ENCODE data around the gene HMGXB3. TPM values are rescaled to one million over a fixed set of nuclear protein-coding genes. Genes with fewer than 3 reads are reported as not detected.

The HMGXB3 gene
- total RNA-seq, 2 experiments from 2014 or later: 27.4 to 29.3 TPM

DNA sequence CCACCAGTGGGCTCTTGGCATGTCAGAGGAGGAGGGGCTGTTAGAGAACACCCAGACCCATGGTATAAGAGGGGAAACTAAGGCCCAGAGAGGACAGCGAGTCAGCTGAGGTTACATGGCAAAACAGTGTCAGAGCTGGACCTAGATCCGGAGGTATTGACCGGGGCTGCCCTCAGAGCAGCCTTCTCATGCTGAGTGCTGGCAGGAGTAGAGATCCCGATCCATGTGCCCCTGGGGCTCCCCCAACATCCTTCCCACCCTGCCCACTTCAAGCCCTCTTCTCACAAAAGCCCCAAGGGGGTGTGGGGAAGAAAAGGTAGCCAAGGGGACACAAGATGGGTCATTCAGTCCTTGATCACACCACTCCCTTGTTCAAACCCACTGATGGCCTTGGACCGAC is 65.9 kb downstream of the HMGXB3 start:
- no peaks in the 10 kb centered on the region for H3K36me3 ChIP-seq (ENCODE audit: insufficient read depth, low read length)
- POLR2A ChIA-PET: no interaction called here
- H3K9me3 ChIP-seq (ENCODE audit: control insufficient read depth in 1 of 2, insufficient read depth in 1 of 2, low read length in 2 of 2): no peaks in the 10 kb centered on the region
- no peaks in the 10 kb centered on the region for H3K4me1 Mint-ChIP-seq (ENCODE audit: low read depth)
- intact Hi-C loops (cut with DNase I, micrococcal nuclease): no loop called here
- no peaks in the 10 kb centered on the region for H3K36me3 Mint-ChIP-seq (ENCODE audit: low read depth)
- H3K27ac Mint-ChIP-seq: no peak overlapping the region
- ATAC-seq (ENCODE audit: poor library complexity) (no peak), DNase-seq (no peak)
- TF ChIP-seq, protein P1, sequence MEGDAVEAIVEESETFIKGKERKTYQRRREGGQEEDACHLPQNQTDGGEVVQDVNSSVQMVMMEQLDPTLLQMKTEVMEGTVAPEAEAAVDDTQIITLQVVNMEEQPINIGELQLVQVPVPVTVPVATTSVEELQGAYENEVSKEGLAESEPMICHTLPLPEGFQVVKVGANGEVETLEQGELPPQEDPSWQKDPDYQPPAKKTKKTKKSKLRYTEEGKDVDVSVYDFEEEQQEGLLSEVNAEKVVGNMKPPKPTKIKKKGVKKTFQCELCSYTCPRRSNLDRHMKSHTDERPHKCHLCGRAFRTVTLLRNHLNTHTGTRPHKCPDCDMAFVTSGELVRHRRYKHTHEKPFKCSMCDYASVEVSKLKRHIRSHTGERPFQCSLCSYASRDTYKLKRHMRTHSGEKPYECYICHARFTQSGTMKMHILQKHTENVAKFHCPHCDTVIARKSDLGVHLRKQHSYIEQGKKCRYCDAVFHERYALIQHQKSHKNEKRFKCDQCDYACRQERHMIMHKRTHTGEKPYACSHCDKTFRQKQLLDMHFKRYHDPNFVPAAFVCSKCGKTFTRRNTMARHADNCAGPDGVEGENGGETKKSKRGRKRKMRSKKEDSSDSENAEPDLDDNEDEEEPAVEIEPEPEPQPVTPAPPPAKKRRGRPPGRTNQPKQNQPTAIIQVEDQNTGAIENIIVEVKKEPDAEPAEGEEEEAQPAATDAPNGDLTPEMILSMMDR (IDR thresholded peaks at IDR 0.05): no peak
- CTCF ChIA-PET: no interaction called here
- no peaks in the 10 kb centered on the region for H3K9me3 Mint-ChIP-seq
- no peak overlapping the region for H3K27ac ChIP-seq (ENCODE audit: low read depth in 1 of 2, low read length in 2 of 2)
- H3K27me3 ChIP-seq (ENCODE audit: control insufficient read depth in 1 of 2, insufficient read depth in 2 of 2, low read length in 2 of 2): peaks cover 0 to 2% of the 10 kb centered on the region in 2 experiments
- H3K4me3 ChIP-seq (ENCODE audit: low read length): no peak overlapping the region
- no peaks in the 10 kb centered on the region for H3K27me3 Mint-ChIP-seq
- H3K4me1 ChIP-seq (ENCODE audit: insufficient read depth, low read length): peaks cover 6% of the 10 kb centered on the region
- no peak overlapping the region for H3K4me3 Mint-ChIP-seq

DNA sequence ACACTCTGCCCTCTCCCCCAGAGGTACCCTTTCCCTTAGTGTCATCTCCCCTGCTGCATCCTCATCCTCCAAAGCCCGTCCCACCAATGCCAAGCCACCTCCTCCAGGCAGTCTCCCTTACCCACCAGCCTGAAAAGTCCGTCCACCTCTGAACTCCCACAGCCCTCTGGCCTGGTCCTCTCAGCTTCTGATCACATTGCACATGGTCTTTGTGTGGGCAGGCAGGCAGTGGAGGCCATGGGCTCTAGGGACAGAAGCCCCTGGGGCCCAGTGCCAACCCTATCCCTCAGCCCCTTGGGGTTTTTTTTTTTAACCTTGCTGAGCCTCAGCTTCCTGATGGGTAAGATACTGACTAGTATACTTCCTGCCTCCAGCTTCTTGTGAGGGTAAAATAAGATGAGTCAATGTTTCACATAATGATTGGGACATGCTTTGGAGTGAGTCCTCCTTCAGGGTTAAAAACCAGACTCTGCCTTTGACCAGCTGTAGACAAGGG is 66.4 kb downstream of the HMGXB3 start:
- Mint-ChIP-seq H3K4me3 (no peak overlapping the region), H3K27ac (no peak overlapping the region), H3K9me3 (no peaks in the 10 kb centered on the region), H3K4me1 (ENCODE audit: low read depth) (no peaks in the 10 kb centered on the region), H3K36me3 (ENCODE audit: low read depth) (no peaks in the 10 kb centered on the region), H3K27me3 (no peaks in the 10 kb centered on the region)
- H3K27me3 ChIP-seq (ENCODE audit: control insufficient read depth in 1 of 2, insufficient read depth in 2 of 2, low read length in 2 of 2): peaks cover 0 to 2% of the 10 kb centered on the region in 2 experiments
- H3K27ac ChIP-seq (ENCODE audit: low read depth in 1 of 2, low read length in 2 of 2): no peak overlapping the region
- CTCF ChIA-PET: no interaction called here
- no peak overlapping the region for H3K4me3 ChIP-seq (ENCODE audit: low read length)
- DNase-seq (peak in 1 of 14 experiments; percentile 19), ATAC-seq (ENCODE audit: poor library complexity) (no peak)
- H3K36me3 ChIP-seq (ENCODE audit: insufficient read depth, low read length): no peaks in the 10 kb centered on the region
- peaks cover 6% of the 10 kb centered on the region for H3K4me1 ChIP-seq (ENCODE audit: insufficient read depth, low read length)
- TF ChIP-seq, protein P1 (IDR thresholded peaks at IDR 0.05): no peak
- intact Hi-C loops (cut with DNase I, micrococcal nuclease): no loop called here
- H3K9me3 ChIP-seq (ENCODE audit: control insufficient read depth in 1 of 2, insufficient read depth in 1 of 2, low read length in 2 of 2): no peaks in the 10 kb centered on the region
- POLR2A ChIA-PET: no interaction called here

DNA sequence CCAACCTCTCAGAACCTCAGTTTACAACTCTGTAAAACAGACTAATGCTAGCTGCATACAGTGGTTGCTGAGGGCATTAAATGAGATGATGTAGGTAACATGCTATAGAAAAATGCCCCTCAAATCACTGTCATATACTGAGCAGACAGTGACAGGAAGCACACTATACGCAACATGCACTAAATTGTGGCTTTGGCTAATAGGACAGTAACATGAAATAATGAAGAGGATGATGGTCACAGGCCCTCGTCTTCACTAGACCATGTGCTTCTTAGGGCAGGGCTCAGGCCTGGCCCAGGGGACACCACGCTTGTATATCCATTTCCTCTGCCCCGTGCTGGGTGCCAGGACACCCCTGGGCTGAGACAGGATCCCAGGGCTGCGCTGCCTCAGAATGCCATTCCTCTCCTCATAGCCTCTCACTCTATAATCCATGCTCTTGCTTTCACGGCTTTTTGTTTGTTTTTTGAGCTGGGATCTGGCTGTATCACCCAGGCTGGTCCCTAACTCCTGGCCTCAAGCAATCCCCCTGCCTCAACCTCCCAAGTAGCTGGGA is 66.9 kb downstream of the HMGXB3 start:
- Mint-ChIP-seq H3K36me3 (ENCODE audit: low read depth) (no peaks in the 10 kb centered on the region), H3K4me3 (no peak overlapping the region), H3K4me1 (ENCODE audit: low read depth) (no peaks in the 10 kb centered on the region), H3K27ac (no peak overlapping the region), H3K27me3 (no peaks in the 10 kb centered on the region), H3K9me3 (no peaks in the 10 kb centered on the region)
- Histone ChIP-seq H3K27me3 (ENCODE audit: control insufficient read depth in 1 of 2, insufficient read depth in 2 of 2, low read length in 2 of 2) (peaks cover 0 to 2% of the 10 kb centered on the region in 2 experiments), H3K4me1 (ENCODE audit: insufficient read depth, low read length) (peaks cover 6% of the 10 kb centered on the region), H3K9me3 (ENCODE audit: control insufficient read depth in 1 of 2, insufficient read depth in 1 of 2, low read length in 2 of 2) (no peaks in the 10 kb centered on the region), H3K4me3 (ENCODE audit: low read length) (no peak overlapping the region), H3K36me3 (ENCODE audit: insufficient read depth, low read length) (no peaks in the 10 kb centered on the region), H3K27ac (ENCODE audit: low read depth in 1 of 2, low read length in 2 of 2) (no peak overlapping the region)
- POLR2A ChIA-PET: interaction anchor here (0.6 kb wide), 1 partner anchor 9 kb away, joined by 3 read pairs; no protein-coding TSS in a partner anchor
- CTCF ChIA-PET: no interaction called here
- intact Hi-C loops (cut with DNase I, micrococcal nuclease): no loop called here
- TF ChIP-seq, protein P1 (IDR thresholded peaks at IDR 0.05): no peak
- DNase-seq (peak in 1 of 14 experiments; percentile 10), ATAC-seq (ENCODE audit: poor library complexity) (no peak)

Data from CD4-positive, alpha-beta T cell (primary cell).